ENCODE measurements around the gene CDON.

Gene CDON, protein sequence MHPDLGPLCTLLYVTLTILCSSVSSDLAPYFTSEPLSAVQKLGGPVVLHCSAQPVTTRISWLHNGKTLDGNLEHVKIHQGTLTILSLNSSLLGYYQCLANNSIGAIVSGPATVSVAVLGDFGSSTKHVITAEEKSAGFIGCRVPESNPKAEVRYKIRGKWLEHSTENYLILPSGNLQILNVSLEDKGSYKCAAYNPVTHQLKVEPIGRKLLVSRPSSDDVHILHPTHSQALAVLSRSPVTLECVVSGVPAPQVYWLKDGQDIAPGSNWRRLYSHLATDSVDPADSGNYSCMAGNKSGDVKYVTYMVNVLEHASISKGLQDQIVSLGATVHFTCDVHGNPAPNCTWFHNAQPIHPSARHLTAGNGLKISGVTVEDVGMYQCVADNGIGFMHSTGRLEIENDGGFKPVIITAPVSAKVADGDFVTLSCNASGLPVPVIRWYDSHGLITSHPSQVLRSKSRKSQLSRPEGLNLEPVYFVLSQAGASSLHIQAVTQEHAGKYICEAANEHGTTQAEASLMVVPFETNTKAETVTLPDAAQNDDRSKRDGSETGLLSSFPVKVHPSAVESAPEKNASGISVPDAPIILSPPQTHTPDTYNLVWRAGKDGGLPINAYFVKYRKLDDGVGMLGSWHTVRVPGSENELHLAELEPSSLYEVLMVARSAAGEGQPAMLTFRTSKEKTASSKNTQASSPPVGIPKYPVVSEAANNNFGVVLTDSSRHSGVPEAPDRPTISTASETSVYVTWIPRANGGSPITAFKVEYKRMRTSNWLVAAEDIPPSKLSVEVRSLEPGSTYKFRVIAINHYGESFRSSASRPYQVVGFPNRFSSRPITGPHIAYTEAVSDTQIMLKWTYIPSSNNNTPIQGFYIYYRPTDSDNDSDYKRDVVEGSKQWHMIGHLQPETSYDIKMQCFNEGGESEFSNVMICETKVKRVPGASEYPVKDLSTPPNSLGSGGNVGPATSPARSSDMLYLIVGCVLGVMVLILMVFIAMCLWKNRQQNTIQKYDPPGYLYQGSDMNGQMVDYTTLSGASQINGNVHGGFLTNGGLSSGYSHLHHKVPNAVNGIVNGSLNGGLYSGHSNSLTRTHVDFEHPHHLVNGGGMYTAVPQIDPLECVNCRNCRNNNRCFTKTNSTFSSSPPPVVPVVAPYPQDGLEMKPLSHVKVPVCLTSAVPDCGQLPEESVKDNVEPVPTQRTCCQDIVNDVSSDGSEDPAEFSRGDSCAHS (N-terminal part only)

GRCh38 chr11:126062679-126063506 lies at the start of gene CDON:
Gene CDON (minus strand): TSS chr11:126062866. CDS start chr11:126023476, 39,390 bp downstream.
- peak; percentile 99 for DNase-seq

DNA sequence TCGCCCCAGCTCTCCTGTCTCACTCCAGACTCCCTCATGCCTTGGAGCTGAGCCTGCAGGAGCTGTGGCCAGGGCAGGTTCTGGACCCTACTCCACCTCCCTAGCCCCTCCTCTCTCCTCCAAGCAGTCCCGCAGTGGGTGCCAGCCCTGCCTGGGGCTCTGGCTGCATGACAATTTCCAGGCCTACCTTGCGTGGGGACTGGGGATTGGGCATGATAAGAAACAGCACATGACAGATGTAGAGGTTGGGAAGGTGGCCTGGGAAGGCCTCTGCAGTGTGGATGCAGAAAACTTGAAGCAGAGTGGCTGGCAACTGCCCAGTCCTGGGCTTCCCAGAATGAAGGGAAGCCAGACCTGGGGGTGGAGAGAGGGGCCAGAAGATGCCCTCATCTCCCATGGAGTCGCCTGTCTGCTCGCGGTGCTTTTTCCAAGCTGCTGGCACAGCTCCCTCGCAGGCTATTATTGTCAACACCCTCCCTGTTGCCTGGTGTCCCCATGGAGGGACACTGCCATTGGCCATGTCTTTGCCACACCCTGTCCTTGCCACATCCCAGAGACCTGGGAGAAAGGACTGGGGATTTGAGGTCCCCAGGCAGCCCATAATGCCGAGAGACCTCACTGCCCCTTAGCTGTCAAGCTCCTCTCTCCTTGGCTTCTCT lies 48.9 kb upstream of the CDON start:
- DNase-seq: peak; percentile 15

GRCh38 chr11:126109941-126110731 lies 47.5 kb upstream of the CDON start:
- peak; percentile 38 for DNase-seq

GRCh38 chr11:126106594-126107328 lies 44.1 kb upstream of the CDON start:
- peak; percentile 21 for DNase-seq

- DNase-seq: no peak
Observed at GRCh38 chr11:126105748-126106080, 43.0 kb upstream of the CDON start.

DNA sequence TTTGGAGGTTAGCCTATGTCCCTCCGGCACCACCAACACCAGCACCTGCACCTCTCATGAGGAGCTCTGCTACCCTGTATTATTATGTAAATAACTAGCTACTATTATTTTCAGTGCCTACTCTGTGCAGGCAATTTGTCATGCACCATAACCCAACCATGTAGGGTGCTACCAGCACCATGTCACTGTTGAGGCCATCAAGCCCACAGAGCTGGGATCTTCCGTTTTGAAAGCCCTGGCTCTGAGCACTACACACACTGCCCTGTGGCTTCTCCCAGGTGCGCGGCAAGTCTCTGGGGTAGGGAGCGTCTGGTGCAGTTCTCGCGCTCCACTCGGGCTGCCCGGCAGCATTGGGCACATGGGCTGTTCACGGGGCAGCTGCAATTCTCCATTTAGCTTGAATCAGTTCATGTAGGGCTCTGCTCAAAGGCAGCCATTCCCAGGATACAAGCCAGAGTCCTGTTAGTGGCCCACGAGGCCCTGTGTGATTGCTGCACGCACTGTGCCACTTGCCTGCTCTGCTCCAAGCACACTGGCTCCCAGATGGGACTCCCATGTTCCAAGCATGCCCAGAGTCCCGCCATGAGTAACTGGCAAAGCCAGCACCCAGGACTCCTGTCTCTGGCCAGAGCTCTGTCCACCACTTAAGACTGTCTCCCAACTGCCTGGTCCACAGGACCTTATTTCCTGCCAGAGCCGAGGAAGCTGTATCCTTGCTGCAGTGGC lies 42.5 kb upstream of the CDON start:
- DNase-seq: peak; percentile 38

GRCh38 chr11:126104420-126104819 lies 41.8 kb upstream of the CDON start:
- DNase-seq: peak; percentile 80

GRCh38 chr11:126103150-126103549 lies 40.5 kb upstream of the CDON start:
- no peak for DNase-seq

GRCh38 chr11:126102436-126102981 lies 39.8 kb upstream of the CDON start:
- DNase-seq: peak; percentile 47

- DNase-seq: no peak
Observed at GRCh38 chr11:126101930-126102283, 39.2 kb upstream of the CDON start.

- peak; percentile 4 for DNase-seq
Observed at GRCh38 chr11:126101251-126101929, 38.7 kb upstream of the CDON start.

GRCh38 chr11:126100716-126101115 lies 38.0 kb upstream of the CDON start:
- peak; percentile 30 for DNase-seq

- peak; percentile 17 for DNase-seq
Observed at GRCh38 chr11:126098204-126098769, 35.6 kb upstream of the CDON start.

DNA sequence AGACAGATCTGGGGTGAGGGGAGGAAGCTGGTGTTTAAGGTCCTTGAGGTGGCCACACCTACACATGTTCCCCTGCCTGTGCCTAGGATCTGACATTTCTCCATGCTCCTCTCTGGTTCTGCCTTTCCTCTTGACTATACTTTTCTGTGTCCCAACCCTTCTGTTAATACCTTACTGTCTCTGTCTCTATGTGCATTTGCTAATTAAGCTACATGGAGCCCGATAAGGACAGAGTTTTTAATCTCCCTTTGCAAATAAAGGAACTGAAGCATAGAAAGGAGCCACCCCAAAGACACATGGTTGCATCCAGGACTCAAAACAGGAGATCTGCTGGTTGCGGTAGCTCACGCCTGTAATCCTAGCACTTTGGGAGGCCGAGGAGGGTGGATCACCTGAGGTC lies 33.1 kb upstream of the CDON start:
- no peak for DNase-seq

GRCh38 chr11:126090452-126090851 lies 27.8 kb upstream of the CDON start:
- DNase-seq: no peak

DNA sequence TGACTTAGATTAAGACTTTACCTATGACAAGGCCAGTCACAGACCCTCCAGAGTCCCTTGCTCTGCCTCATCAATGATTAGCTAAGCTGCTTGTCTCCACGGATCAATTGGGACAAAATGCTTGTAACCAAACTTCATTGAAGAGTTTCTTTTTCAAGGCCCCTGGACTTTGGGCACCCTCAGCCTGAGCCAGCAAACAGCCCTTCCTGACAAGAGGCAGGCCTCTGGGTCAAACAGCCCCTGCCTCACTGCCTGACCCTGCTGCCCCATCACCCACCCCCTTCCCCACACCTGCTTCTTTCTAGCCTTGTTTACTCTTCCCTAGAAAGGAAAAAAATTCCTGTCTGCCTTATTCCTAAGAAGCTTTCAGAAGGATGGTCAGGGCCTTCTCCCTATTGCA lies 26.3 kb upstream of the CDON start:
- DNase-seq: no peak

DNA sequence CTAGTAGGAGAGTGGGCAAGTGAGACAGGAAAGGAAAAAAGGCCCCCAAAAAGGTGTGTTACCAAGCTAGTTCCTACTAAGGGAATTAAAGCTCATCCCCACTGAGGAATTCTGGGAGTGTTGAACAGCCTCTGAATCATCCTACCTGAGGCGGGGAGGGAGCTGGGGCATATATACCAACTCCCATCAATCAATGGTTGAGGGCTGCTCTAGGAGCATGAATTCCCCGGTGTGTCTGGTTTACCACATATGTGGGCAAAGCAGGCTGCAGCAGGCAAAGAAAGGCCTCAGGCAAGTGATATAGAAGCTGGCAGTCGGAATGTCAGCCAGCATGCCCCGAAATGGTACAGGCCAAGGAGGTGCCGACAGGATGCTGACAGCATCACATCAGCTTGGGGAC lies 23.6 kb upstream of the CDON start:
- DNase-seq: no peak

DNA sequence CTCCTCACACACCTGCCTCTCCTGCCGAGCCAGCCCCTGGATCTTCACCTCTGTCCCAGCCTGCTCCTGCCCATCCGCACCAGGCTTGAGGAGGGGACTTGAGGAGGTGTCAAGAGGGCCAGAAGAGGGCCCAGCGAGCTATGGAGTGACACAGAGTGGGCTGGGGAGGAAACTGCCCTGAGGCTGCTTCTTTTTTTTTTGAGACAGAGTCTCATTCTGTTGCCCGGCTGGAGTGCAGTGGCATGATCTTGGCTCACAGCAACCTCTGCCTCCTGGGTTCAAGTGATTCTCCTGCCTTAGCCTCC lies 21.9 kb upstream of the CDON start:
- DNase-seq: no peak
